Left ventricle myocardium inferior (tissue), 1 donor: Measurements from ENCODE around the gene EDEM2. TPM values are rescaled to one million over a fixed set of nuclear protein-coding genes. Genes with fewer than 3 reads are reported as not detected.

ENCODE experiments used
- DNase-seq: peaks from one replicate; pipeline ENCODE4 v3.0.0-alpha.2; 2020
- H3K27ac ChIP-seq: fragments of 200-600 bp; replicated peaks from 2 replicates; pipeline ENCODE4 v1.8.0; 2021
- H3K27me3 ChIP-seq: fragments of 200-600 bp; 2 replicates; pipeline ENCODE4 v1.8.0; 2021; ENCODE audit warnings: low read depth
- H3K36me3 ChIP-seq: fragments of 200-600 bp; 2 replicates; pipeline ENCODE4 v1.8.0; 2021
- H3K4me1 ChIP-seq: fragments of 200-600 bp; 2 replicates; pipeline ENCODE4 v1.8.0; 2021
- H3K4me3 ChIP-seq: fragments of 200-600 bp; 2 replicates; pipeline ENCODE4 v1.8.0; 2021; ENCODE audit warnings: mild to moderate bottlenecking, moderate library complexity
- H3K9me3 ChIP-seq: fragments of 200-600 bp; replicated peaks from 2 replicates; pipeline ENCODE4 v1.8.0; 2021
- intact Hi-C: fragments of 100-400 bp; cut with micrococcal nuclease; formaldehyde crosslinking; loops from one replicate; pipeline ENCODE4 v1.11.0; 2022
- total RNA-seq: library from RNA; stranded (reverse); fragmentation: NEBNext Ultra II Directional; extraction: Animal tissue kit (Norgen Biotek cat#: 25700); gene quantifications from one replicate; pipeline ENCODE4 v1.2.1, GENCODE V29; 2021
- TF ChIP-seq, protein P1 (sequence below): fragments of 200-600 bp; IDR thresholded peaks from 2 replicates; pipeline ENCODE4 v1.8.0; 2021; ENCODE audit warnings: antibody characterized with exemption, mild to moderate bottlenecking, borderline replicate concordance
- donor health status: DM: no; HTN: yes; CAD: no; lungs with severe emphysema.

The EDEM2 gene
- total RNA-seq, 1 donor from 2014 or later, result 10.4 TPM

DNA sequence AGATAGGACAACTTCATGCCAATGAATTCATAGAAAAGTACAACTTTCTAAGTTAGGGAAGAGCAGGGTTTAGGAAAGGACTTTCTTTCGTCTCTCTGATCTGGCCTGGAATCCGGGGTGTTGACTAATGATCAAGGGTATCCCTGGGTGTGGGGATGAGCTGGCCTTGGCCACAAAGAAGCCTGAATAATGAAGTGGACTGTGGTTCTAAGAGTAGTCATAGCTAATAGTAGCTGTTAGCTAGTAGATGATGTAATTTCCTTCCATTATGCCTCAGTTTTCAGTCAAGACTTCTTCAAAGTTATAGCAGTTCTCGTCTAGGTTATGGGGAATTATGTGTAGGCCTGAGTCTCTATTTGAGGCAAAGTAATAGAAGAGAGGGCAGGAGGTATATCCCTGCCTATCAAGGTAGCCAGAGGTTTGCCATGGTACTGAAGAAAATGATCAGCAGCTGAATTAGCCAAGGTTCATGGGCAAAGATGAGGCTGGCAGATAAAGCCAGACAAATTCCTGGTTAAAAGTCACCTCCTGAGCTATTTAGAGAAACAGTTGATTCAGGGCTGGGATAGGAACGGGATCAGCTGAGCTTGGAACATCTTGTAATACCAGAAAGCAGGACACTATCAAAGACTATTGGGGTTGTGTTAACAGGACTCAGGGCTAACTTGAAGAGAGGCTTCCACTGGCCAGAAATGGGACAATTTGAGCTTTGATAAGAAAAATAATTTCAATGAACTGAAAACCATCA lies 35.8 kb downstream of the EDEM2 start:
- no peak for DNase-seq
- peaks cover 17% of the 10 kb centered on the region for H3K4me1 ChIP-seq
- H3K4me3 ChIP-seq, result no peak overlapping the region
- H3K27ac ChIP-seq, result peak overlapping the region; percentile 53
- peaks cover 21% of the 10 kb centered on the region for H3K36me3 ChIP-seq
- no peaks in the 10 kb centered on the region for H3K27me3 ChIP-seq
- TF ChIP-seq, protein P1, sequence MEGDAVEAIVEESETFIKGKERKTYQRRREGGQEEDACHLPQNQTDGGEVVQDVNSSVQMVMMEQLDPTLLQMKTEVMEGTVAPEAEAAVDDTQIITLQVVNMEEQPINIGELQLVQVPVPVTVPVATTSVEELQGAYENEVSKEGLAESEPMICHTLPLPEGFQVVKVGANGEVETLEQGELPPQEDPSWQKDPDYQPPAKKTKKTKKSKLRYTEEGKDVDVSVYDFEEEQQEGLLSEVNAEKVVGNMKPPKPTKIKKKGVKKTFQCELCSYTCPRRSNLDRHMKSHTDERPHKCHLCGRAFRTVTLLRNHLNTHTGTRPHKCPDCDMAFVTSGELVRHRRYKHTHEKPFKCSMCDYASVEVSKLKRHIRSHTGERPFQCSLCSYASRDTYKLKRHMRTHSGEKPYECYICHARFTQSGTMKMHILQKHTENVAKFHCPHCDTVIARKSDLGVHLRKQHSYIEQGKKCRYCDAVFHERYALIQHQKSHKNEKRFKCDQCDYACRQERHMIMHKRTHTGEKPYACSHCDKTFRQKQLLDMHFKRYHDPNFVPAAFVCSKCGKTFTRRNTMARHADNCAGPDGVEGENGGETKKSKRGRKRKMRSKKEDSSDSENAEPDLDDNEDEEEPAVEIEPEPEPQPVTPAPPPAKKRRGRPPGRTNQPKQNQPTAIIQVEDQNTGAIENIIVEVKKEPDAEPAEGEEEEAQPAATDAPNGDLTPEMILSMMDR, result no peak
- intact Hi-C loops, result loop anchor here (10.0 kb wide), 1 partner anchor 73 kb away; no protein-coding TSS in a partner anchor
- no peaks in the 10 kb centered on the region for H3K9me3 ChIP-seq

- Histone ChIP-seq H3K27me3 (no peaks in the 10 kb centered on the region), H3K9me3 (no peaks in the 10 kb centered on the region), H3K4me3 (no peak overlapping the region), H3K27ac (no peak overlapping the region), H3K36me3 (peaks cover under 1% of the 10 kb centered on the region), H3K4me1 (peaks cover 12% of the 10 kb centered on the region)
- DNase-seq, result no peak
- TF ChIP-seq, protein P1, result no peak
- intact Hi-C loops, result no loop called here
Observed at GRCh38 chr20:35108921-35109320, 38.2 kb downstream of the EDEM2 start.

DNA sequence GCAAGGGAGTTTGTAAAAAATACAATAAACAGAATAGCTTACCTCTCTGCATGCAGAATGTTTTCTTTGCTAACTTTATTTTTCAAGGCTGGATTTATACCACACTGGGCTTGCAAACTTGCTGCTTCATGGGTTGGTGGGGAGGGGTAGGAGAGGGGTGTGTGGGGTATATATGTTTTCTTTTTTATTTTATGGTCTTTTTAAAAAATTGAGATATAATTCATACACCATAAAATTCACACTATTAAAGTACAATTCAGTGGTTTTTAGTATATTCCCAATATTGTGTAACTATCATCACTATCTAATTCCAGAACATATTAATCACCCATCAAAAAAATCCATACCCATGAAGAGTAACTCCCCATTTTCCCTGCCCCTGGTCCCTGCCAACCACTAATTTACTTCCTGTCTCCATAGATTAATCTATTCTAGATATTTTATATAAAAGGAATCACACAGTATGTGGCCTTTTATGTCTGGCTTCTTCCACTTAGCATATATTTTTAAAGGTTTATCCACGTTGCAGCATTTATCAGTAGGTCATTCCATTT lies 40.2 kb downstream of the EDEM2 start:
- no peak overlapping the region for H3K4me3 ChIP-seq
- intact Hi-C loops, result no loop called here
- peaks cover 11% of the 10 kb centered on the region for H3K4me1 ChIP-seq
- DNase-seq, result no peak
- H3K27ac ChIP-seq, result no peak overlapping the region
- TF ChIP-seq, protein P1, result no peak
- H3K36me3 ChIP-seq, result no peaks in the 10 kb centered on the region
- no peaks in the 10 kb centered on the region for H3K27me3 ChIP-seq
- H3K9me3 ChIP-seq, result no peaks in the 10 kb centered on the region

- no peak for DNase-seq
- H3K9me3 ChIP-seq, result no peaks in the 10 kb centered on the region
- H3K4me1 ChIP-seq, result no peaks in the 10 kb centered on the region
- H3K27ac ChIP-seq, result no peak overlapping the region
- no peak overlapping the region for H3K4me3 ChIP-seq
- intact Hi-C loops, result no loop called here
- H3K27me3 ChIP-seq, result no peaks in the 10 kb centered on the region
- H3K36me3 ChIP-seq, result no peaks in the 10 kb centered on the region
- TF ChIP-seq, protein P1, result no peak
Observed at GRCh38 chr20:35104685-35105295, 42.3 kb downstream of the EDEM2 start.

GRCh38 chr20:35101620-35102019 lies 45.5 kb downstream of the EDEM2 start:
- no peak for DNase-seq
- TF ChIP-seq, protein P1, result no peak
- Histone ChIP-seq H3K36me3 (no peaks in the 10 kb centered on the region), H3K4me1 (peaks cover 3% of the 10 kb centered on the region), H3K9me3 (no peaks in the 10 kb centered on the region), H3K27ac (no peak overlapping the region), H3K27me3 (no peaks in the 10 kb centered on the region), H3K4me3 (no peak overlapping the region)
- intact Hi-C loops, result no loop called here
